GM12892 (cell line): ENCODE measurements around the gene IL17RE.
"Not testable (repeated sequence)": the region's sequence is repeated elsewhere in the genome, so short reads cannot be mapped to it uniquely, and the experiment has no call there.

Experiments
- DNase-seq: peaks from one replicate; pipeline ENCODE4 v3.0.0; 2011; ENCODE audit not compliant: insufficient read length
- FAIRE-seq: peaks from 2 replicates; lab custom pipeline; 2011; peaks lifted over from hg19 to GRCh38; lab: Jason Lieb, UNC
- POLR2A ChIP-seq: IDR thresholded peaks from 2 replicates; pipeline ENCODE4 v1.6.1; 2011; ENCODE audit warnings: low read depth, low read length, control low read depth
- POLR2AphosphoS5 ChIP-seq: IDR thresholded peaks from 2 replicates; pipeline ENCODE4 v1.6.1; 2011; ENCODE audit warnings: low read depth, low read length, control low read depth
- TAF1 ChIP-seq: IDR thresholded peaks from 2 replicates; pipeline ENCODE4 v1.6.1; 2011; ENCODE audit warnings: low read depth, mild to moderate bottlenecking, control low read depth, low read length, borderline replicate concordance

The IL17RE gene

DNA sequence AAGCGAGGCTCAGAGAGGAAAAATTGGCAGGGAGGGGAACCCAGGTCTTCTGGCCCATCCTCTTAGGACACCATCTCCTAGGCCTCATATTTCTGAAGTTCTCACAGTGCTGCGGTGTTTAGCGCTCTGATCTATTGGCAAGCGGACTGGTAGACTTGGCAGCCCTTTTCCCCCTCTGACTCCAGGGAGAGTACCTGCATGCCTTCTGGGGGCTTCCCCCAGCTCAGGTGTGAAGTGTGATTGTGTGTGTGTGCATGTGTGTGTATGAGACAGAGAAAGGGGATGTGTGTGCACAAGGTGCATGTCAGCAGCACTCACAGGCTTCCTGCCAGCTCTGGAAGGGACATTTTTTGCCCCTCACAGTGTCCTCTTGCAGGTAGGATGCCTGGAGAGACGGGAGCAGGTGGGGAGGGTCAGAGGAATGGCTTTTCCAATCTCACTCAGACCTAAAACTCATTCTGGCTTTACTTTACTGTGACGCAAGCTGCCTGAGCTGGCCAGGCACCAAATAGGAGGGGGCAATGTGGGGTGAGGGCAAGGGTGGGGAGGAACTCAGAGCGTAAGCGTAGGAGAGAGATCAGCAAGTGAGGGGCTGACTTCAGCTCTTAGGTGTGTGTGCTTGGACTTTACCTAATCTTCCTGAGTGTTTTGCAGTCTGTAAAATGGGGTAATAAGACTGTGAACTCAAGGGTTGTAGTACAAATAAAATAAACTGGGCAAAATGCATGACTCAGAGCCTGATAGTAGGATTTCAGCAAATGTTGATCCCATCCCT, 4.0 kb upstream of the IL17RE start:
- FAIRE-seq (no peak), DNase-seq (no peak)
- no peak for TF ChIP-seq POLR2A
- no peak for TF ChIP-seq TAF1
- no peak for TF ChIP-seq POLR2AphosphoS5

GRCh38 chr3:9899289-9899791, 3.3 kb upstream of the IL17RE start:
- no peak for DNase-seq
- TF ChIP-seq POLR2AphosphoS5 = no peak
- no peak for TF ChIP-seq POLR2A
- TF ChIP-seq TAF1 = no peak
- no peak for FAIRE-seq

DNA sequence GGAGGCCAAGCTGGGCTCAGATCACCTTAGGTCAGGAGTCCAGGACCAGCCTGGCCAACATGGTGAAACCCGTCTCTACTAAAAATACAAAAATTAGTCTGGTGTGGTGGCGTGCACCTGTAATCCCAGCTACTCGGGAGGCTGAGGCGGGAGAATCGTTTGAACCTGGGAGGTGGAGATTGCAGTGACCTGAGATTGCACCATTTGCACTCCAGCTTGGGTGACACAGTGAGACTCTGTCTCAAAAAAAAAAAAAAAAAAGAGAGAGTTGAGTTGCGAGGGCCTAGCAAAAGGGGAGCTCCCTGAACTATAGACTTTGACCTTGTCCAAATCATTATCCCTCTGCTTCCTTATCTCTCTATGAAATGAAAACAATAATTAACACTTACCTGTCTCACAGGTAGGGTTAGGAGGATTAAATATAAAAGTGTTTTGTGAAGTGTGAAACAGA, 1.7 kb upstream of the IL17RE start:
- not testable (repeated sequence) for DNase-seq, FAIRE-seq

DNA sequence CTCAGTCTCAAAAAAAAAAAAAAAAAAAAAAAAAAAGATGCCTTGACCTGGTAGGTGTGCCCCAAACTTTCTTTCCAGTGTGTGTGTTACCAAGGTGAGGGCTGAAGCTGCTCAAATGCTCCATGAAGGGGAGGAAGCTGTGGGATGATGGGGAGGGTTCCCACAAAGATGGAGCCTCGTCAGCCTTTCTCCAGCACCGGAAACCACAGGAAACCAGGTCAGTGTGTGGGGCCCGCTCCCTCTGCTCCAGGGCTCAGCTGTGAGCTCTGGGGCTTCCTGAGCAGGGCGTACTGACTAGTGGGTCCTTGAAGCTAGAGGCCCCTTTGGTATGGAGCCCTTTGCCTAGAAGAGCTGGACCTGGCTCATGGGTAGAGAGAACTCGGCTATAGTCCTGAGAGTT, 681 bp upstream of the IL17RE start:
- TF ChIP-seq POLR2A = no peak
- no peak for TF ChIP-seq TAF1
- TF ChIP-seq POLR2AphosphoS5 = no peak
- no peak for DNase-seq
- no peak for FAIRE-seq

GRCh38 chr3:9903238-9903624, 583 bp downstream of the IL17RE start:
- DNase-seq (no peak), FAIRE-seq (no peak)

GRCh38 chr3:9903904-9904303, 1.3 kb downstream of the IL17RE start:
- DNase-seq (no peak), FAIRE-seq (no peak)
- no peak for TF ChIP-seq TAF1
- TF ChIP-seq POLR2AphosphoS5 = no peak
- TF ChIP-seq POLR2A = no peak

More at GRCh38 chr3:9903238-9903624, 583 bp downstream of the IL17RE start:
- no peak for TF ChIP-seq TAF1
- TF ChIP-seq POLR2A = no peak
- TF ChIP-seq POLR2AphosphoS5 = no peak

GRCh38 chr3:9906480-9906879, 3.8 kb downstream of the IL17RE start:
- DNase-seq = no peak
- FAIRE-seq = no peak
- TF ChIP-seq POLR2A (no peak), POLR2AphosphoS5 (no peak), TAF1 (no peak)

DNA sequence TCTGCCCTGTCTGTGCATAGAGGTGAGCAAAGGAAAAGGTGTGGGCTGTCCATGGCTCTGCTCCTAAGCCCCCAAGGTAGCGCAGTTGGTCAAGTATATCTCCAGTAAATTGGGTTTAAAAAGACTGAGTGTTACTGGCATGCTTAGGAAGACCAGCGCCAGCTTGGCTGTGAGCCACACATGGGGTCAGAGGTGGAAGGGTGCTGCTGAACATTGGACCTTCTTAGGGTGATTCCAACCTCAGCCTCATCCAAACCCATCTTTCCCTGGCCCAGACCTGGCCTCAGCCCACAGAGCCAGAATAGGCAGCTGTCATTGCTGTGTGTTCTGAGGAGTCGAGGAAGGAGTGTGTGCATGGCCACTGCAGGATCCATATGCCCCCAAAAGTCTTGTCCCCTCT, 5.6 kb downstream of the IL17RE start:
- no peak for FAIRE-seq
- TF ChIP-seq TAF1 = no peak
- TF ChIP-seq POLR2AphosphoS5 = no peak
- no peak for TF ChIP-seq POLR2A

GRCh38 chr3:9909221-9910013, 6.8 kb downstream of the IL17RE start:
- TF ChIP-seq POLR2A (no peak), TAF1 (no peak), POLR2AphosphoS5 (no peak)
- FAIRE-seq (no peak), DNase-seq (no peak)

More for the DNA sequence above, 5.6 kb downstream of the IL17RE start:
- no peak for DNase-seq

DNA sequence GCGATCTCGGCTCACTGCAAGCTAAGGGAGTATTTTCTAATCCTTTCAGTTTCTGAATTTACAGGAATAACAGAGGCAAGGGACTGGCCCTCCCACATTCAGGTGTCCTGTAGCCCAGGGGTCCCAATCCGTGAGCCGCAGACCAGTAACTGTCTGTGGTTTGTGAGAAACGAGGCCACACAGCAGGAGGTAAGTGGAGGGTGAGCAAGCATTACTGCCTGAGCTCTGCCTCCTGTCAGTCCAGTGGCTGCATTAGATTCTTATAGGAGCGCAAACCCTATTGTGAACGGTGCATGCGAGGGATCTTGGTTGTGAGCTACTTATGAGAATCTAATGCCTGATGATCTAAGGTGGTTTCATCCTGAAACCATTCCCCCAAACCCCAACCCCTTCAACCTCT, 9.2 kb downstream of the IL17RE start:
- DNase-seq = no peak
- no peak for FAIRE-seq
- TF ChIP-seq TAF1 (no peak), POLR2AphosphoS5 (no peak), POLR2A (no peak)

- TF ChIP-seq TAF1 (no peak), POLR2A (no peak), POLR2AphosphoS5 (no peak)
- DNase-seq = no peak
- FAIRE-seq = no peak
These were observed 9.8 kb downstream of the IL17RE start for GRCh38 chr3:9912294-9912935.

GRCh38 chr3:9913601-9914000, 11.0 kb downstream of the IL17RE start:
- TF ChIP-seq TAF1 = no peak
- TF ChIP-seq POLR2A = no peak
- no peak for TF ChIP-seq POLR2AphosphoS5
- no peak for DNase-seq
- no peak for FAIRE-seq
